K562 (cell line): ENCODE measurements around the gene QRICH1. TPM values are rescaled to one million over a fixed set of nuclear protein-coding genes. Genes with fewer than 3 reads are reported as not detected.

Experiments used
- ETV5 ChIP-seq: sonication (generic); formaldehyde crosslinking; IDR thresholded peaks from 2 replicates; pipeline ENCODE4 v1.4.0; 2020; ENCODE audit warnings: low read depth, mild to moderate bottlenecking, missing genetic modification reagents
- HES1 ChIP-seq: fragments of 450-650 bp; IDR thresholded peaks from 2 replicates; pipeline ENCODE4 v1.6.1; 2016; ENCODE audit warnings: low read depth, mild to moderate bottlenecking, moderate library complexity
- HEY1 ChIP-seq: fragments of 250-450 bp; sonication (Bioruptor Pico); IDR thresholded peaks from 2 replicates; pipeline ENCODE4 v1.5.0; 2020; ENCODE audit warnings: mild to moderate bottlenecking, moderate library complexity, borderline replicate concordance
- MAX ChIP-seq: sonication (generic); formaldehyde crosslinking; IDR thresholded peaks from 2 replicates; pipeline ENCODE4 v1.9.0; 2022; ENCODE audit warnings: mild to moderate bottlenecking, missing genetic modification reagents
- MITF ChIP-seq: IDR thresholded peaks from 2 replicates; pipeline ENCODE4 v1.6.1; 2014; ENCODE audit warnings: antibody characterized with exemption
- ZNF197 ChIP-seq: fragments of 200-800 bp; sonication (Bioruptor generic); IDR thresholded peaks from 2 replicates; pipeline ENCODE4 v1.6.1; 2016; ENCODE audit warnings: low read depth, missing genetic modification characterization, missing compliant biosample characterization
- ZNF212 ChIP-seq: fragments of 450-650 bp; formaldehyde crosslinking; IDR thresholded peaks from 2 replicates; pipeline ENCODE4 v1.4.0; 2020; ENCODE audit warnings: mild to moderate bottlenecking
- ZNF253 ChIP-seq: fragments of 250-450 bp; sonication (Bioruptor Pico); conservative IDR thresholded peaks from 2 replicates; pipeline ENCODE4 v1.6.1; 2021; ENCODE audit warnings: mild to moderate bottlenecking
- ZNF644 ChIP-seq: fragments of 200-800 bp; sonication (Bioruptor generic); IDR thresholded peaks from 2 replicates; pipeline ENCODE4 v1.6.1; 2016; ENCODE audit warnings: low read depth, missing genetic modification characterization, missing compliant biosample characterization
- polyA plus RNA-seq, 8 experiments: library from polyadenylated mRNA; depleted of rRNA in 4 of 8; stranded (reverse) in 5 of 8; unstranded in 3 of 8; fragments of >200 nt; fragmentation: Nextera tagmentation in 2 of 8; fragmentation: Illumina TruSeq in 1 of 8; extraction: Ambion mirVana in 2 of 8; extraction: Trizol in 1 of 8; gene quantifications; 2 replicates each; pipeline versions ENCODE4 v1.2.1 to v1.2.3, GENCODE V29; 2011 to 2014; ENCODE audit warnings: inconsistent platforms in 1 of 8, missing spikeins in 1 of 8
- total RNA-seq, 7 experiments: library from RNA; depleted of rRNA in 6 of 7; stranded (reverse); fragments of >200 nt in 6 of 7; fragmentation: Illumina TruSeq in 2 of 7; extraction: Trizol in 2 of 7; gene quantifications; 2 replicates each; pipeline versions ENCODE4 v1.2.1 to v1.2.3, GENCODE V29; 2011 to 2021; ENCODE audit warnings: low replicate concordance in 1 of 7
- TF ChIP-seq, protein P1 (sequence below): sonication (generic); formaldehyde crosslinking; IDR thresholded peaks from 2 replicates; pipeline ENCODE4 v1.5.0; 2020; ENCODE audit warnings: missing genetic modification reagents
- TF ChIP-seq, protein P2 (sequence below): sonication (generic); formaldehyde crosslinking; IDR thresholded peaks from 2 replicates; pipeline ENCODE4 v1.8.0; 2023; ENCODE audit warnings: mild to moderate bottlenecking, missing genetic modification reagents
- TF ChIP-seq, protein P3 (sequence below), 2 experiments: fragments of 450-650 bp; IDR thresholded peaks; 2 replicates each; pipeline ENCODE4 v1.6.1; 2018; ENCODE audit warnings: mild to moderate bottlenecking in 2 of 2, low read depth in 1 of 2; ENCODE audit not compliant: partially characterized antibody in 2 of 2

Gene QRICH1
- total and polyA plus RNA-seq, 9 of the 15 experiments (the other 6 are each of a cell fraction or from before 2014, with no cell fraction given), result 20.1 to 99.2 (median 56.7) TPM

- TF ChIP-seq, protein P1, sequence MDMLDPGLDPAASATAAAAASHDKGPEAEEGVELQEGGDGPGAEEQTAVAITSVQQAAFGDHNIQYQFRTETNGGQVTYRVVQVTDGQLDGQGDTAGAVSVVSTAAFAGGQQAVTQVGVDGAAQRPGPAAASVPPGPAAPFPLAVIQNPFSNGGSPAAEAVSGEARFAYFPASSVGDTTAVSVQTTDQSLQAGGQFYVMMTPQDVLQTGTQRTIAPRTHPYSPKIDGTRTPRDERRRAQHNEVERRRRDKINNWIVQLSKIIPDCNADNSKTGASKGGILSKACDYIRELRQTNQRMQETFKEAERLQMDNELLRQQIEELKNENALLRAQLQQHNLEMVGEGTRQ (CRISPR knock-in tag), result no peak
- TF ChIP-seq, protein P2, sequence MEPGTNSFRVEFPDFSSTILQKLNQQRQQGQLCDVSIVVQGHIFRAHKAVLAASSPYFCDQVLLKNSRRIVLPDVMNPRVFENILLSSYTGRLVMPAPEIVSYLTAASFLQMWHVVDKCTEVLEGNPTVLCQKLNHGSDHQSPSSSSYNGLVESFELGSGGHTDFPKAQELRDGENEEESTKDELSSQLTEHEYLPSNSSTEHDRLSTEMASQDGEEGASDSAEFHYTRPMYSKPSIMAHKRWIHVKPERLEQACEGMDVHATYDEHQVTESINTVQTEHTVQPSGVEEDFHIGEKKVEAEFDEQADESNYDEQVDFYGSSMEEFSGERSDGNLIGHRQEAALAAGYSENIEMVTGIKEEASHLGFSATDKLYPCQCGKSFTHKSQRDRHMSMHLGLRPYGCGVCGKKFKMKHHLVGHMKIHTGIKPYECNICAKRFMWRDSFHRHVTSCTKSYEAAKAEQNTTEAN (CRISPR knock-in tag), result no peak
- peak; percentile 80 for TF ChIP-seq MAX (CRISPR knock-in tag)
- no peak for TF ChIP-seq ZNF644
- TF ChIP-seq ZNF197 (CRISPR knock-in tag), result no peak
- TF ChIP-seq MITF, result no peak
- no peak for TF ChIP-seq ZNF253 (CRISPR knock-in tag)
- no peak for TF ChIP-seq ZNF212
- TF ChIP-seq, protein P3, sequence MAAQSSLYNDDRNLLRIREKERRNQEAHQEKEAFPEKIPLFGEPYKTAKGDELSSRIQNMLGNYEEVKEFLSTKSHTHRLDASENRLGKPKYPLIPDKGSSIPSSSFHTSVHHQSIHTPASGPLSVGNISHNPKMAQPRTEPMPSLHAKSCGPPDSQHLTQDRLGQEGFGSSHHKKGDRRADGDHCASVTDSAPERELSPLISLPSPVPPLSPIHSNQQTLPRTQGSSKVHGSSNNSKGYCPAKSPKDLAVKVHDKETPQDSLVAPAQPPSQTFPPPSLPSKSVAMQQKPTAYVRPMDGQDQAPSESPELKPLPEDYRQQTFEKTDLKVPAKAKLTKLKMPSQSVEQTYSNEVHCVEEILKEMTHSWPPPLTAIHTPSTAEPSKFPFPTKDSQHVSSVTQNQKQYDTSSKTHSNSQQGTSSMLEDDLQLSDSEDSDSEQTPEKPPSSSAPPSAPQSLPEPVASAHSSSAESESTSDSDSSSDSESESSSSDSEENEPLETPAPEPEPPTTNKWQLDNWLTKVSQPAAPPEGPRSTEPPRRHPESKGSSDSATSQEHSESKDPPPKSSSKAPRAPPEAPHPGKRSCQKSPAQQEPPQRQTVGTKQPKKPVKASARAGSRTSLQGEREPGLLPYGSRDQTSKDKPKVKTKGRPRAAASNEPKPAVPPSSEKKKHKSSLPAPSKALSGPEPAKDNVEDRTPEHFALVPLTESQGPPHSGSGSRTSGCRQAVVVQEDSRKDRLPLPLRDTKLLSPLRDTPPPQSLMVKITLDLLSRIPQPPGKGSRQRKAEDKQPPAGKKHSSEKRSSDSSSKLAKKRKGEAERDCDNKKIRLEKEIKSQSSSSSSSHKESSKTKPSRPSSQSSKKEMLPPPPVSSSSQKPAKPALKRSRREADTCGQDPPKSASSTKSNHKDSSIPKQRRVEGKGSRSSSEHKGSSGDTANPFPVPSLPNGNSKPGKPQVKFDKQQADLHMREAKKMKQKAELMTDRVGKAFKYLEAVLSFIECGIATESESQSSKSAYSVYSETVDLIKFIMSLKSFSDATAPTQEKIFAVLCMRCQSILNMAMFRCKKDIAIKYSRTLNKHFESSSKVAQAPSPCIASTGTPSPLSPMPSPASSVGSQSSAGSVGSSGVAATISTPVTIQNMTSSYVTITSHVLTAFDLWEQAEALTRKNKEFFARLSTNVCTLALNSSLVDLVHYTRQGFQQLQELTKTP (IDR thresholded peaks at IDR 0.05; ENCODE audit: low read depth in 1 of 2, partially characterized antibody in 2 of 2), result no peak
- TF ChIP-seq HES1, result no peak
- peak; percentile 77; the same call in 1 of the 2 replicates for TF ChIP-seq ETV5 (CRISPR knock-in tag)
- no peak for TF ChIP-seq HEY1
These were observed 26.7 kb upstream of the QRICH1 start, which contains the start of gene USP19 (continued) for GRCh38 chr3:49120438-49121131.
